ENCODE data around the gene TCF7.

Gene TCF7

DNA sequence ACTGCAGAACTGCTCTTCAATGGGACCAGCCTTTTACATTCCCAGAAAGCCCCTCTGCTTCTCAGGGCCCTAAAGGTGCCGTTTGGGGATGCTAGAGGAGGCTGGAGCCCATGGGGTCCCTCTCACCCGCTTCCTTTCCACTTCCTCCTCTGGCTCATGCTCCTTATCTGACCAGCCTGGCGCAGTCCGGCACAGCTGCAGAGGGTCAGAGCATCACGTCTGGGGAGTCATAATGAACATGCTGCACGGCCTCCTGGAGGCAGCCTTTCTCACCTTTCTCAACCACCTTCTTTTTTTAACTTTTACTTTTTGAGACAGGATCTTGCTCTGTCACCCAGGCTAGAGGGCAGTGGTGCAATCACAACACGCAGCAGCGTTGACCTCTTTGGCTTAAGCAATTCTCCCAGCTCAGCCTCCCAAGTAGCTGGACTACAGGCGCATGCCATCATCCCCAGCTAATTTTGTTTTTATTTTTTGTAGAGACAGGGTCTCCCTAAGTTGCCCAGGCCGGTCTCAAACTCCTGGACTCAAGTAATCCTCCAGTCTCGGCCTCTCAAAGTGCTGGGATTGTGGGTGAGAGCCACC, 15.1 kb upstream of the TCF7 start:
- DNase-seq (ENCODE audit: insufficient read length, low spot score), result no peak
- FAIRE-seq, result no peak
- TF ChIP-seq, protein P1, sequence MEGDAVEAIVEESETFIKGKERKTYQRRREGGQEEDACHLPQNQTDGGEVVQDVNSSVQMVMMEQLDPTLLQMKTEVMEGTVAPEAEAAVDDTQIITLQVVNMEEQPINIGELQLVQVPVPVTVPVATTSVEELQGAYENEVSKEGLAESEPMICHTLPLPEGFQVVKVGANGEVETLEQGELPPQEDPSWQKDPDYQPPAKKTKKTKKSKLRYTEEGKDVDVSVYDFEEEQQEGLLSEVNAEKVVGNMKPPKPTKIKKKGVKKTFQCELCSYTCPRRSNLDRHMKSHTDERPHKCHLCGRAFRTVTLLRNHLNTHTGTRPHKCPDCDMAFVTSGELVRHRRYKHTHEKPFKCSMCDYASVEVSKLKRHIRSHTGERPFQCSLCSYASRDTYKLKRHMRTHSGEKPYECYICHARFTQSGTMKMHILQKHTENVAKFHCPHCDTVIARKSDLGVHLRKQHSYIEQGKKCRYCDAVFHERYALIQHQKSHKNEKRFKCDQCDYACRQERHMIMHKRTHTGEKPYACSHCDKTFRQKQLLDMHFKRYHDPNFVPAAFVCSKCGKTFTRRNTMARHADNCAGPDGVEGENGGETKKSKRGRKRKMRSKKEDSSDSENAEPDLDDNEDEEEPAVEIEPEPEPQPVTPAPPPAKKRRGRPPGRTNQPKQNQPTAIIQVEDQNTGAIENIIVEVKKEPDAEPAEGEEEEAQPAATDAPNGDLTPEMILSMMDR (IDR thresholded peaks at IDR 0.05; ENCODE audit: insufficient read depth, missing control alignments), result no peak

DNA sequence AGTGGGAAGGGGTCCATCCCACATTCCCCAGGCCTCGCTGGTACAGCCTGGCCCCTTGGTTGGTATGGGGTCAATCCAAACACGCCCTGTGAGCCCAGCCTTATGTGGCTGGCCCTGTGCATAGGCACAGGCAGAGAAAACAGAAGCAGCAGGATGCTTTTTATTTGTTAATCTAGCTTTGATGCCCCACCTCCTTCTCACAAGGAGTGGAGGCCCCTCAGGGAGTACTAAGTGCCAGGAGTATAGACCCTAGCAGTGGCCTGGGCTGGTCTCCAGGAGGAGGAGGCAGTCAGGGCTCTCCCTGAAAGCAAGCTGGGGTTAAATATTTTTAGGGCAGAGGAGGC, 14.6 kb upstream of the TCF7 start:
- TF ChIP-seq, protein P1 (IDR thresholded peaks at IDR 0.05; ENCODE audit: insufficient read depth, missing control alignments), result no peak
- FAIRE-seq, result no peak
- DNase-seq (ENCODE audit: insufficient read length, low spot score), result no peak

DNA sequence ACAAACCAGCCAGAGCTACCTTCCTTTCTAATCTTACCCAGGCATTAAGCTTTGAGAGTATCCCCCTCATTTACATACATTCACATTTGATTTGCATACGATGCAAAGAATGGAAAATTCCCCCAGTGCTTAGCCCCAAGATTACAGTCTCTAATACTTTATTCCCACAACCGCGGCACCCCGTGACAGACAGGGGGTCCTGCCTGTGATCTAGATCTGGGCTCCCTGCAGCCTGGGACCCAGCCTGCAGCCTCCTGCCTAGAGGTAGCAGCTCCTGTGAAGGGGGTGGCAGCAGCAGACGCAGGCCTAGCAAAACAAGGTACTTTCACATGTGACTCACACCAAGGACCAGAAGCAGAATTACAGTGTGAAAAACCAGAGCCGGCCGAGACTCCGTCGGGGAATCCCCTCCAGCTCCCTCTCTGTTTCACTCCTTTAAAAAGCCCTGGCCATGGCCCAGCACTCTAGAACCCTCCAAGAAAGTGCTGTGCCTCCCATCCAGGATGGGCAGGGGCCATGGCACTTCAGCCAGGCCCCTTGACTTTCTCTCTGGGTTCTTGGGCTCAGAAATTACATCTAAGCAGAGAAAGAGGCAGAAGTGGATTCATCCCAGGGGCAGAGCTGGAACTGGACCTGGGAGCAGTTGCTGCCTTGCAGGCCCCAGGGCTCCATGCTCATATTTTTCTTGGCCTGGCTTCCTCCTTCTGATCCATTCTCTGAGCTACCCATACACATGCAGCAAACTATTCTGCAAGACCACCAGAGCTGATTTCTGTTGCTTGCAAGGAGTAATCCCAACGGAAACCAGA, 14.0 kb upstream of the TCF7 start:
- TF ChIP-seq, protein P1 (IDR thresholded peaks at IDR 0.05; ENCODE audit: insufficient read depth, missing control alignments), result no peak
- no peak for FAIRE-seq
- no peak for DNase-seq (ENCODE audit: insufficient read length, low spot score)

DNA sequence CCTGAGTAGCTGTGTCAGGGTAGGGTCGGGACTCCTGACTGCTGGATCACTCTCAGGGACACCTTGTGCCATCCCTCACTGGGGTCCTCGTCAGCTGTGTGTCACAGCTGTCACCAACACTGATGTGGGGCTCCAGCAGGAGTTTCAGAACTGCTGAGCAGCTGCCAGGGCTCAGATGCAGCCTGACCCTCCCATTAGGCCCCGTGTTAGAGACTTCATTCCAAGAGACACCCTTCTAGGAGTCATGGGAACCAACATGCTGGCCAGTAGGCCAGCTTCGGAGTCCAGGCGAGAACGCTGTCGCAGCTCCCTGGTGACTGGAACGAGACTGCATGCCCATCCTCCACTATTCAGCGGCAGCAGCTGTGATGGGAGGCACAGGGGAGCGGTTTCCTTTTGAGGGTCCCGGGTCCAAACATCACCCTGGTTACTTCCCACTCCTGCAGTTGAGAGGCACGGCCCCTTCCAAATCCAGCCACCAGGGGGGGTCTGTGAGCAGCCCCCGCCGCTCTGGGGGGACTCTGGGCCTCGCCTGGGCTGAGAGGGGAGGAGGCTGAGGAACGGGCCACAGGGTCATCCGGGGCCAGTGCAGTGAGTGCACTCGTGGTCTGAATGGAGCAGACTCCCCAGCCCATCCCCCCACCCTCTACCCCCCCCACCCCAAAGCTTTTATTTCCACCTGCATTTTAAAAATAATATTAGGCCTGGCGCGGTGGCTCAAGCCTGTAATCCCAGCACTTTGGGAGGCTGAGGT, 12.6 kb upstream of the TCF7 start:
- DNase-seq (ENCODE audit: insufficient read length, low spot score) (peak; percentile 67), FAIRE-seq (no peak)
- TF ChIP-seq, protein P1 (IDR thresholded peaks at IDR 0.05; ENCODE audit: insufficient read depth, missing control alignments), result peak; percentile 59

DNA sequence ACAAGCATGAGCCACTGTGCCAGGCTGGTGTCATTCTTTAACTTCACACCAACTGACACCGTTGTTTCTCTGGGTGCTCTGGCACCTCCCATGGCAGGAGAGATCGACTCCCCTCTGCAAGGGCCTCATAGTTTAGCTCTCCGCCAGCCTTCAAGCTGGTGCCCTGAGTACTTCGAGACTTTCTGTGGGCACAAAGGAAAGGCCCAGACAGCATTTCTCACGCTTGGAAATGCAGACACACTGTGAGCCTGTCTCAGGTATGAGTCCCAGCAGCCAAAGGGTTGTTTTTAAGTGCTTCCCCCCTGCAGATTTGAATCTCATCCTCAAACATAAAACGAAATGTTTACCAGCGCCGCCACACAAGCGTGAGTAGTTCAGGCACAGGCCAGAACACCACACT, 11.1 kb upstream of the TCF7 start:
- FAIRE-seq, result no peak
- DNase-seq (ENCODE audit: insufficient read length, low spot score), result no peak
- TF ChIP-seq, protein P1 (IDR thresholded peaks at IDR 0.05; ENCODE audit: insufficient read depth, missing control alignments), result no peak

DNA sequence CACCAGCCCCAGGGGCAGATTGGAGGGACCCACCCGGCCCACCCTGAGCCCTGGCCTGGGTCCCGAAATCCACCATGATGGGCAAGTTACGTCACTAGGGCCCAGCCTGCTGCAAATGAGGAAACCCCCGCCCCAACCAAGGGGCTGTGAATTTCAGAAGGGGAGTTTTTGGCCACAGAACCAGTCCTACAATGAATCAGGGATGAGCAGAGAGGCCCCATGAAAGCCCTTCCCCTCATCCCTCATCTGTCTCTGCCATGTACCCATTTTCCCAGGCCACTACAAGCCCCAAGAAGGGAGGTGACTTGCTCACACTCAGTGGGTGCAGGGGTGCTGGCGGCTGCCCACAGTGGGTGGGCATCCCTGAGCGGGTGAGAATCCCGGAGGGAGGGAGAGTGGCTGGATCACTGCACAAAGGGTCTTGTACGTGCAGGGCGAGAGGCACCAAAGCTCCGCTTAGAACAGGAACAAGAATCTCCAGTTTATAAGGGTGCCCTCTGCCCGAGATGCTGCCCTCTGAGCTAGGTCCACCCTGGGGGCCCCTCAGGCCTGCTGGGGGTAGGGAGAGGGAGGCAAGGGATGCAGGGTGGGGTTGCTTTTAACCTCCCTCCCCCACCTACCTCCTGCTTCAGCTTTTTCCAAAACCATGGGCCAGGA, 10.4 kb upstream of the TCF7 start:
- DNase-seq (ENCODE audit: insufficient read length, low spot score) (no peak), FAIRE-seq (no peak)
- TF ChIP-seq, protein P1 (IDR thresholded peaks at IDR 0.05; ENCODE audit: insufficient read depth, missing control alignments), result no peak

Data from D721Med (cell line).